H1 (cell line): Measurements from ENCODE around the gene CBX4. TPM values are rescaled to one million over a fixed set of nuclear protein-coding genes. Genes with fewer than 3 reads are reported as not detected.

Source experiments
- CTCF ChIA-PET: fragments of 300-600 bp; sonication (Branson Sonifier 250); formaldehyde crosslinking; loops from one replicate; lab custom pipeline; 2021; ENCODE audit not compliant: partially characterized antibody; lab: Charles Lee
- POLR2A ChIA-PET: fragments of 300-600 bp; sonication (Branson Sonifier 250); formaldehyde crosslinking; loops from one replicate; lab custom pipeline; 2021; ENCODE audit warnings: inconsistent platforms; ENCODE audit not compliant: partially characterized antibody; lab: Charles Lee
- DNase-seq, 2 experiments: peaks; one replicate each; pipeline versions ENCODE4 v3.0.0 to v3.0.0-alpha.2; 2010 to 2022; ENCODE audit warnings: low spot score in 2 of 2, low read depth in 1 of 2, mixed read lengths in 1 of 2
- FAIRE-seq: peaks from 2 replicates; lab custom pipeline; 2011; peaks lifted over from hg19 to GRCh38; lab: Jason Lieb, UNC
- H2AFZ ChIP-seq: 2 replicates; pipeline ENCODE4 v1.8.1; 2012; ENCODE audit warnings: low read length, inconsistent platforms
- H2AK5ac ChIP-seq: 2 replicates; pipeline ENCODE4 v1.6.1; 2013; ENCODE audit warnings: low read depth, low read length
- H2BK120ac ChIP-seq: replicated peaks from 2 replicates; pipeline ENCODE3; 2013; ENCODE audit warnings: low read depth, low read length, inconsistent platforms
- H2BK12ac ChIP-seq: 2 replicates; pipeline ENCODE4 v1.6.1; 2013; ENCODE audit warnings: low read depth, low read length
- H2BK15ac ChIP-seq: 2 replicates; pipeline ENCODE4 v1.6.1; 2013; ENCODE audit warnings: low read length
- H2BK20ac ChIP-seq: 2 replicates; pipeline ENCODE4 v1.6.1; 2013; ENCODE audit warnings: low read length
- H2BK5ac ChIP-seq: 2 replicates; pipeline ENCODE4 v1.6.1; 2013; ENCODE audit warnings: low read depth, low read length
- H3K14ac ChIP-seq: 2 replicates; pipeline ENCODE4 v1.6.1; 2013; ENCODE audit warnings: inconsistent platforms; ENCODE audit not compliant: insufficient read length
- H3K18ac ChIP-seq: 2 replicates; pipeline ENCODE4 v1.6.1; 2013; ENCODE audit warnings: low read length; ENCODE audit errors: extremely low read depth
- H3K23ac ChIP-seq: 2 replicates; pipeline ENCODE4 v1.6.1; 2013; ENCODE audit warnings: inconsistent platforms; ENCODE audit not compliant: insufficient read length
- H3K23me2 ChIP-seq: 2 replicates; pipeline ENCODE4 v1.6.1; 2013; ENCODE audit warnings: low read depth, low read length
- H3K27ac ChIP-seq: 2 replicates; pipeline ENCODE4 v1.6.1; 2011; ENCODE audit warnings: low read depth, low read length, inconsistent platforms
- H3K27me3 ChIP-seq, 4 experiments: replicated peaks in 1 of 4; 1 replicate in 1 of 4; 2 replicates in 3 of 4; pipeline versions ENCODE4 v1.6.1 to v1.8.1; 2011 to 2013; ENCODE audit warnings: low read length in 3 of 4, mild to moderate bottlenecking in 3 of 4, inconsistent platforms in 2 of 4, mixed read lengths in 2 of 4, moderate library complexity in 1 of 4; ENCODE audit not compliant: control insufficient read depth in 3 of 4, insufficient read depth in 3 of 4; ENCODE audit errors: extremely low read depth in 1 of 4
- H3K36me3 ChIP-seq, 4 experiments: 2 replicates each; pipeline versions ENCODE4 v1.6.1 to v1.8.1; 2011 to 2013; ENCODE audit warnings: mild to moderate bottlenecking in 4 of 4, low read length in 3 of 4, moderate library complexity in 2 of 4, control low read depth in 1 of 4, inconsistent platforms in 1 of 4; ENCODE audit not compliant: insufficient read depth in 4 of 4, control insufficient read depth in 2 of 4
- H3K4ac ChIP-seq: replicated peaks from 2 replicates; pipeline ENCODE3; 2013; ENCODE audit warnings: low read length, low read depth, mixed read lengths, inconsistent platforms; ENCODE audit not compliant: insufficient read length
- H3K4me1 ChIP-seq, 4 experiments: replicated peaks in 1 of 4; 1 replicate in 1 of 4; 2 replicates in 3 of 4; pipeline versions ENCODE4 v1.6.1 to v1.8.1; 2011 to 2013; ENCODE audit warnings: low read length in 3 of 4, inconsistent platforms in 2 of 4, mixed read lengths in 1 of 4; ENCODE audit not compliant: insufficient read depth in 4 of 4, control insufficient read depth in 3 of 4
- H3K4me2 ChIP-seq, 2 experiments: 2 replicates each; pipeline versions ENCODE4 v1.6.1 to v1.8.1; 2011 to 2013; ENCODE audit warnings: low read depth in 2 of 2, low read length in 2 of 2, control low read depth in 1 of 2, inconsistent platforms in 1 of 2, mild to moderate bottlenecking in 1 of 2; ENCODE audit not compliant: insufficient read depth in 1 of 2
- H3K4me3 ChIP-seq, 4 experiments: fragments of 200-600, 300-600 bp in 1 of 4; sonication (generic), shearing (Covaris generic), sonication (Bioruptor Twin) in 1 of 4; 2 replicates each; pipeline versions ENCODE4 v1.5.1 to v1.8.1; 2011 to 2016; ENCODE audit warnings: low read length in 4 of 4, low read depth in 3 of 4, control low read depth in 2 of 4, inconsistent platforms in 2 of 4, mild to moderate bottlenecking in 2 of 4, mixed read lengths in 1 of 4, moderate library complexity in 1 of 4; ENCODE audit not compliant: insufficient read depth in 2 of 4; ENCODE audit errors: extremely low read depth in 1 of 4
- H3K56ac ChIP-seq: replicated peaks from 2 replicates; pipeline ENCODE3; 2013; ENCODE audit warnings: low read depth, mild to moderate bottlenecking, mixed read lengths, low read length, inconsistent platforms; ENCODE audit not compliant: insufficient read length
- H3K79me1 ChIP-seq: 2 replicates; pipeline ENCODE4 v1.6.1; 2013; ENCODE audit warnings: low read depth, low read length, control low read depth
- H3K79me2 ChIP-seq, 2 experiments: 2 replicates each; pipeline versions ENCODE4 v1.6.1 to v1.8.1; 2012 to 2013; ENCODE audit warnings: low read length in 2 of 2, mild to moderate bottlenecking in 2 of 2, inconsistent platforms in 1 of 2; ENCODE audit not compliant: insufficient read depth in 2 of 2, control insufficient read depth in 1 of 2
- H3K9ac ChIP-seq, 4 experiments: replicated peaks in 1 of 4; 1 replicate in 1 of 4; 2 replicates in 3 of 4; pipeline versions ENCODE4 v1.6.1 to v1.8.1; 2011 to 2013; ENCODE audit warnings: low read depth in 3 of 4, low read length in 3 of 4, control low read depth in 2 of 4, mild to moderate bottlenecking in 2 of 4, moderate library complexity in 2 of 4, inconsistent platforms in 1 of 4; ENCODE audit errors: extremely low read depth in 1 of 4
- H3K9me3 ChIP-seq, 2 experiments: 2 replicates each; pipeline versions ENCODE4 v1.6.1 to v1.8.1; 2012 to 2013; ENCODE audit warnings: mild to moderate bottlenecking in 2 of 2, moderate library complexity in 2 of 2, control low read depth in 1 of 2, inconsistent platforms in 1 of 2, low read depth in 1 of 2, low read length in 1 of 2, mixed read lengths in 1 of 2; ENCODE audit not compliant: insufficient read depth in 2 of 2
- H4K20me1 ChIP-seq, 2 experiments: replicated peaks in 1 of 2; 2 replicates each; pipeline versions ENCODE3 to v1.8.1; 2011 to 2013; ENCODE audit warnings: inconsistent platforms in 2 of 2, low read length in 2 of 2, mild to moderate bottlenecking in 1 of 2; ENCODE audit not compliant: insufficient read depth in 2 of 2, control insufficient read depth in 1 of 2
- H4K5ac ChIP-seq: 2 replicates; pipeline ENCODE4 v1.6.1; 2013; ENCODE audit warnings: low read length, low read depth, mixed read lengths, inconsistent platforms; ENCODE audit not compliant: insufficient read length
- H4K8ac ChIP-seq: 2 replicates; pipeline ENCODE4 v1.8.0; 2013; ENCODE audit warnings: mild to moderate bottlenecking, moderate library complexity, low read length, inconsistent platforms; ENCODE audit not compliant: insufficient read depth; ENCODE audit errors: extremely low read depth
- H4K91ac ChIP-seq: replicated peaks from 2 replicates; pipeline ENCODE3; 2013; ENCODE audit warnings: low read length, mixed read lengths, inconsistent platforms; ENCODE audit not compliant: insufficient read length
- BCL11A ChIP-seq, 2 experiments: IDR thresholded peaks; one replicate each; pipeline ENCODE4 v1.6.1; 2011; ENCODE audit warnings: low read depth in 2 of 2, low read length in 2 of 2, mild to moderate bottlenecking in 2 of 2
- EP300 ChIP-seq, 2 experiments: IDR thresholded peaks; 1 replicate in 1 of 2; 2 replicates in 1 of 2; pipeline ENCODE4 v1.6.1; 2011 to 2012; ENCODE audit warnings: low read depth in 2 of 2, low read length in 2 of 2, mild to moderate bottlenecking in 2 of 2, borderline replicate concordance in 1 of 2, inconsistent platforms in 1 of 2, moderate library complexity in 1 of 2
- HDAC6 ChIP-seq: IDR thresholded peaks from one replicate; pipeline ENCODE4 v1.7.1; 2012; ENCODE audit warnings: low read depth, mild to moderate bottlenecking, inconsistent platforms, low read length, moderate library complexity
- JUN ChIP-seq: IDR thresholded peaks from 2 replicates; pipeline ENCODE4 v1.6.1; 2011; ENCODE audit warnings: low read depth, mild to moderate bottlenecking, improper control_type of control experiment, low read length
- KDM4A ChIP-seq: IDR thresholded peaks from one replicate; pipeline ENCODE4 v1.7.1; 2012; ENCODE audit warnings: low read depth, mild to moderate bottlenecking, moderate library complexity, low read length, inconsistent platforms; ENCODE audit not compliant: severe bottlenecking
- SIX5 ChIP-seq: IDR thresholded peaks from 2 replicates; pipeline ENCODE4 v1.6.1; 2011; ENCODE audit warnings: mild to moderate bottlenecking, low read depth, low read length
- ZNF274 ChIP-seq: IDR thresholded peaks from 2 replicates; pipeline ENCODE4 v1.7.0; 2012; ENCODE audit warnings: low read length, borderline replicate concordance; ENCODE audit errors: extremely low read depth
- WGBS, 2 experiments: shearing (Covaris generic) in 1 of 2; methylation state at CpG; one replicate each; pipeline versions ENCODE4 v1.1.6 to v1.1.7; 2013 to 2015; ENCODE audit warnings: low lambda C conversion rate in 2 of 2, mixed read lengths in 2 of 2, inconsistent platforms in 1 of 2, low coverage in 1 of 2, missing lambda C conversion rate in 1 of 2; ENCODE audit not compliant: insufficient replicate concordance in 2 of 2, insufficient coverage in 1 of 2, insufficient read length in 1 of 2; ENCODE audit errors: extremely low coverage in 1 of 2, missing lambda C conversion rate in 1 of 2; 5-methylcytosine and 5-hydroxymethylcytosine counted together
- polyA plus RNA-seq, 7 experiments: library from polyadenylated mRNA; depleted of rRNA in 3 of 7; stranded (reverse) in 5 of 7; unstranded in 2 of 7; fragments of >200 nt in 5 of 7; fragments of 200-250 nt in 2 of 7; gene quantifications; 1 replicate in 5 of 7; 2 replicates in 1 of 7; 4 replicates in 1 of 7; pipeline versions ENCODE4 v1.2.1 to v1.2.3, GENCODE V29; 2011 to 2013; ENCODE audit warnings: missing spikeins in 2 of 7, mixed read lengths in 2 of 7
- total RNA-seq: library from RNA; stranded (reverse); fragmentation: NEBNext Ultra II Directional; extraction: Animal tissue kit (Norgen Biotek cat#: 25700); gene quantifications from 2 replicates; pipeline ENCODE4 v1.2.1, GENCODE V29; 2021

Gene CBX4
- total and polyA plus RNA-seq, 2 of the 8 experiments (the other 6 are each of a cell fraction or from before 2014, with no cell fraction given), result 1.8 to 4.0 TPM

DNA sequence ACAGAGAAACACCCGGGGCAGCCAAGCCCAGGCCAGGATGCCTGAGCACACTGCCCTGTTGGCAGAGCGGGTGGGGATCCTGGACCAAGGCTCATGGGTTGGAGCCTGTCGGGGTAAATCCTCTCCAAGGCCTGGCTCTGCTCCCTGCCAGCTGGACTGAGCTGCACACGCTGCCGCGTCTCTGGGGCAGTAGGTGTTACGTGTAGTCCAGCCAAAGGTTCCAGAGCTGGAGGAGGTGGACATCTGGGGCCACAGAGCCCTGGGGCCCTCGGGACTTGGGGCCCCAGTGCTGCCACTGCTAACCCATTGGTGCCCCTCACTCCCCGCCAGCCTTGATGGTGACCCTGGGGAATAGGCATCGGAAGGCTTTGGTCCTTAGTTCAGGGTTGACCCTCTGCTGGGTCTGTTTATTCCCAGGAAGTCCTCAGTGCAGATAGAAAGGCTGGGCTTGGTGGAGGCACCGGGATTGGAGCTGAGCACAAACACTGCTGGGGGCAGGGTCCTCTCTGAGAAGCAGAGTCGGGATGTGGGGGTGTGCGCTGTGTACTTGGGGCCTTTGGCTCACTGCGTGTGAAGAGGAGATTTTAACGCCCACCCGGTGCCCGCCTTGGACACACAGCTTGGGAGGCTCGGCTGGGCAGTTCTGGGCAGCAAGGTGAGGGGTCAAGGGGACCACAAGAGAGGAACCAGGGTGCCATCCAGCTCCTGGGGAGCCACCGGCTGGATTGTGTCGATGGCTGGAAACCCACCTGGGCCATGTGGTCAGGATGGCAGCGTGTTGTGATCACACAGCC lies 16.3 kb upstream of the CBX4 start:
- ChIA-PET CTCF (interaction anchor here (0.6 to 3.4 kb wide), 17 partner anchors 8 to 132 kb away, joined by 3 to 14 read pairs (median 4); partner anchors contain the start of gene CBX8), POLR2A (interaction anchor here (1.0 kb wide), 1 partner anchor 65 kb away, joined by 3 read pairs; no protein-coding TSS in a partner anchor)
- Histone ChIP-seq H3K4ac (no peak overlapping the region), H2BK15ac (no peak overlapping the region), H3K23me2 (no peaks in the 10 kb centered on the region), H3K4me2 (no peak overlapping the region), H3K14ac (no peak overlapping the region), H2BK5ac (no peak overlapping the region), H3K27ac (no peak overlapping the region), H3K23ac (no peak overlapping the region), H4K20me1 (no peaks in the 10 kb centered on the region), H3K9ac (no peak overlapping the region; a peak in 1 of 7 replicates), H3K36me3 (no peaks in the 10 kb centered on the region), H3K4me3 (no peak overlapping the region), H2AK5ac (no peak overlapping the region), H4K91ac (no peak overlapping the region), H4K8ac (peak overlapping the region; percentile 22; the same call in 1 of the 2 replicates), H3K56ac (no peak overlapping the region), H3K18ac (no peak overlapping the region), H4K5ac (no peak overlapping the region), H3K27me3 (0 out of 7 replicates have a peak, but pooled peaks cover 0 to 2% (median 0%) of the 10 kb centered on the region in 4 experiments), H3K79me1 (no peaks in the 10 kb centered on the region), H3K79me2 (no peaks in the 10 kb centered on the region), H3K4me1 (peaks cover 0 to under 1% (median 0%) of the 10 kb centered on the region in 4 experiments; a peak in 2 of 7 replicates), H3K9me3 (no peaks in the 10 kb centered on the region), H2BK12ac (no peak overlapping the region), H2BK20ac (no peak overlapping the region), H2AFZ (no peak overlapping the region), H2BK120ac (no peak overlapping the region)
- whole genome bisulfite sequencing, 2 experiments, result 87% methylated on average over 21 of the region's 21 CpGs; no CpG with 5 or more reads in 1 of the 2 experiments
- TF ChIP-seq JUN (no peak), HDAC6 (no peak), SIX5 (no peak), KDM4A (no peak), ZNF274 (no peak), BCL11A (IDR thresholded peaks at IDR 0.05; ENCODE audit: low read depth in 2 of 2, low read length in 2 of 2) (no peak), EP300 (IDR thresholded peaks at IDR 0.05; ENCODE audit: borderline replicate concordance in 1 of 2, low read depth in 2 of 2, low read length in 2 of 2) (no peak)
- DNase-seq (no peak), FAIRE-seq (no peak)
